ENCODE data around the gene CEP97.

The CEP97 gene

GRCh38 chr3:101780661-101781060, 56.2 kb downstream of the CEP97 start:
- peak; percentile 81 for DNase-seq (ENCODE audit: low read depth, low spot score)
- in situ Hi-C loops (cut with HindIII; ENCODE audit: low sequenced_read_pairs) = no loop called here
- no peak for TF ChIP-seq CTCF (IDR thresholded peaks at IDR 0.05; ENCODE audit: low read depth, low read length)
- peak overlapping the region; percentile 80 for H3K4me3 ChIP-seq (ENCODE audit: low read depth, low read length)

GRCh38 chr3:101781166-101781565, 56.8 kb downstream of the CEP97 start:
- peak overlapping the region; percentile 80 for H3K4me3 ChIP-seq (ENCODE audit: low read depth, low read length)
- no peak for TF ChIP-seq CTCF (IDR thresholded peaks at IDR 0.05; ENCODE audit: low read depth, low read length)
- in situ Hi-C loops (cut with HindIII; ENCODE audit: low sequenced_read_pairs) = no loop called here
- DNase-seq (ENCODE audit: low read depth, low spot score) = no peak

GRCh38 chr3:101784855-101785613, 60.6 kb downstream of the CEP97 start:
- DNase-seq (ENCODE audit: low read depth, low spot score) = no peak
- in situ Hi-C loops (cut with HindIII; ENCODE audit: low sequenced_read_pairs) = no loop called here
- no peak for TF ChIP-seq CTCF (IDR thresholded peaks at IDR 0.05; ENCODE audit: low read depth, low read length)
- no peak overlapping the region for H3K4me3 ChIP-seq (ENCODE audit: low read depth, low read length)

- in situ Hi-C loops (cut with HindIII; ENCODE audit: low sequenced_read_pairs) = no loop called here
- TF ChIP-seq CTCF (IDR thresholded peaks at IDR 0.05; ENCODE audit: low read depth, low read length) = no peak
- H3K4me3 ChIP-seq (ENCODE audit: low read depth, low read length) = no peak overlapping the region
- DNase-seq (ENCODE audit: low read depth, low spot score) = no peak
Observed at GRCh38 chr3:101791778-101792177, 67.4 kb downstream of the CEP97 start.

GRCh38 chr3:101796077-101796680, 71.8 kb downstream of the CEP97 start:
- in situ Hi-C loops (cut with HindIII; ENCODE audit: low sequenced_read_pairs) = no loop called here
- no peak overlapping the region for H3K4me3 ChIP-seq (ENCODE audit: low read depth, low read length)
- DNase-seq (ENCODE audit: low read depth, low spot score) = no peak
- TF ChIP-seq CTCF (IDR thresholded peaks at IDR 0.05; ENCODE audit: low read depth, low read length) = no peak

- H3K4me3 ChIP-seq (ENCODE audit: low read depth, low read length) = no peak overlapping the region
- TF ChIP-seq CTCF (IDR thresholded peaks at IDR 0.05; ENCODE audit: low read depth, low read length) = no peak
- no peak for DNase-seq (ENCODE audit: low read depth, low spot score)
- in situ Hi-C loops (cut with HindIII; ENCODE audit: low sequenced_read_pairs) = loop anchor here (10.0 kb wide), 1 partner anchor 424 kb away; no protein-coding TSS in a partner anchor
Observed at GRCh38 chr3:101801174-101801573, 76.8 kb downstream of the CEP97 start.

Data from astrocyte of the spinal cord (primary cell).